Endothelial cell of umbilical vein (primary cell): Measurements from ENCODE around the gene DLG5. TPM values are rescaled to one million over a fixed set of nuclear protein-coding genes. Genes with fewer than 3 reads are reported as not detected.

Experiments used
- BruUV-seq: library from RNA; stranded (reverse); fragments of 400-500 nt; replicated peaks from 2 replicates; lab custom pipeline; 2021; lab: Mats Ljungman, UMichigan
- CTCF ChIA-PET: fragments of 300-600, 350-600 bp; sonication (Branson Sonifier 250); formaldehyde crosslinking; loops from one replicate; lab custom pipeline; 2021; ENCODE audit warnings: antibody characterized with exemption, inconsistent platforms; lab: Charles Lee
- POLR2A ChIA-PET: fragments of 300-600, 350-600 bp; sonication (Branson Sonifier 250); formaldehyde crosslinking; loops from one replicate; lab custom pipeline; 2021; ENCODE audit warnings: antibody characterized with exemption, inconsistent platforms; lab: Charles Lee
- DNase-seq: peaks from one replicate; pipeline ENCODE4 v3.0.0-alpha.2; 2011; ENCODE audit warnings: low read depth, low spot score
- FAIRE-seq: peaks from 2 replicates; lab custom pipeline; 2011; peaks lifted over from hg19 to GRCh38; lab: Jason Lieb, UNC
- H2AFZ ChIP-seq: 2 replicates; pipeline ENCODE4 v1.6.0; 2012; ENCODE audit warnings: low read depth, low read length, control low read depth, inconsistent platforms
- H3K27ac ChIP-seq: 2 replicates; pipeline ENCODE4 v1.5.1; 2011; ENCODE audit warnings: low read depth, mild to moderate bottlenecking, control low read depth, low read length, moderate library complexity; ENCODE audit not compliant: insufficient read depth
- H3K27me3 ChIP-seq, 2 experiments: 2 replicates each; pipeline versions ENCODE4 v1.6.0 to v1.6.1; 2011; ENCODE audit warnings: low read length in 2 of 2, mixed read lengths in 1 of 2; ENCODE audit not compliant: control insufficient read depth in 2 of 2, insufficient read depth in 2 of 2
- H3K36me3 ChIP-seq, 2 experiments: 2 replicates in 1 of 2; 3 replicates in 1 of 2; pipeline ENCODE4 v1.5.1; 2011; ENCODE audit warnings: low read length in 2 of 2, mild to moderate bottlenecking in 1 of 2, moderate library complexity in 1 of 2; ENCODE audit not compliant: control insufficient read depth in 2 of 2, insufficient read depth in 2 of 2; ENCODE audit errors: extremely low read depth in 1 of 2
- H3K4me1 ChIP-seq: 3 replicates; pipeline ENCODE4 v1.5.1; 2011; ENCODE audit warnings: mild to moderate bottlenecking, low read length; ENCODE audit not compliant: control insufficient read depth, insufficient read depth; ENCODE audit errors: extremely low read depth
- H3K4me2 ChIP-seq: 2 replicates; pipeline ENCODE4 v1.6.1; 2011; ENCODE audit warnings: low read length, control low read depth, mixed read lengths; ENCODE audit not compliant: insufficient read depth
- H3K4me3 ChIP-seq, 3 experiments: fragments of 200-600 bp in 1 of 3; sonication (generic), shearing (Covaris generic) in 1 of 3; replicated peaks in 1 of 3; 2 replicates each; pipeline ENCODE4 v1.5.1; 2011 to 2016; ENCODE audit warnings: control low read depth in 3 of 3, low read length in 3 of 3, mild to moderate bottlenecking in 2 of 3, inconsistent platforms in 1 of 3, low read depth in 1 of 3, moderate library complexity in 1 of 3; ENCODE audit not compliant: insufficient read depth in 1 of 3
- H3K79me2 ChIP-seq: 2 replicates; pipeline ENCODE4 v1.6.0; 2012; ENCODE audit warnings: low read length, inconsistent platforms; ENCODE audit not compliant: control insufficient read depth, insufficient read depth
- H3K9ac ChIP-seq: replicated peaks from 2 replicates; pipeline ENCODE3; 2011; ENCODE audit warnings: low read length, control low read depth; ENCODE audit not compliant: insufficient read depth; ENCODE audit errors: extremely low read depth
- H3K9me1 ChIP-seq: replicated peaks from 3 replicates; pipeline ENCODE4 v1.6.0; 2011; ENCODE audit warnings: mild to moderate bottlenecking, low read length; ENCODE audit not compliant: control insufficient read depth, insufficient read depth; ENCODE audit errors: extremely low read depth
- H3K9me3 ChIP-seq: replicated peaks from 2 replicates; pipeline ENCODE4 v1.5.1; 2012; ENCODE audit warnings: low read length, inconsistent platforms; ENCODE audit not compliant: control insufficient read depth, insufficient read depth
- H4K20me1 ChIP-seq: replicated peaks from 2 replicates; pipeline ENCODE3; 2011; ENCODE audit warnings: mild to moderate bottlenecking, low read length; ENCODE audit not compliant: control insufficient read depth, insufficient read depth; ENCODE audit errors: extremely low read depth
- EZH2 ChIP-seq: IDR thresholded peaks from 2 replicates; pipeline ENCODE4 v1.6.1; 2012; ENCODE audit warnings: borderline replicate concordance, low read depth, mild to moderate bottlenecking, moderate library complexity, low read length, inconsistent platforms; ENCODE audit not compliant: severe bottlenecking
- FOS ChIP-seq: IDR thresholded peaks from 2 replicates; pipeline ENCODE4 v1.6.1; 2011; ENCODE audit warnings: mild to moderate bottlenecking, low read length, moderate library complexity, borderline replicate concordance; ENCODE audit not compliant: insufficient read depth
- GATA2 ChIP-seq: IDR thresholded peaks from 2 replicates; pipeline ENCODE4 v1.7.0; 2011; ENCODE audit warnings: low read depth, mild to moderate bottlenecking, moderate library complexity, mixed read lengths, low read length; ENCODE audit not compliant: insufficient read length, insufficient read depth
- JUN ChIP-seq: IDR thresholded peaks from 2 replicates; pipeline ENCODE4 v1.6.1; 2011; ENCODE audit warnings: borderline replicate concordance, low read depth; ENCODE audit not compliant: insufficient read length, insufficient read depth
- MYC ChIP-seq: IDR thresholded peaks from one replicate; pipeline ENCODE4 v1.6.1; 2011; ENCODE audit warnings: mild to moderate bottlenecking, low read depth, low read length
- POLR2A ChIP-seq: IDR thresholded peaks from 2 replicates; pipeline ENCODE4 v1.6.1; 2012; ENCODE audit warnings: low read depth, mild to moderate bottlenecking, control low read depth, low read length
- POLR2AphosphoS5 ChIP-seq: IDR thresholded peaks from 2 replicates; pipeline ENCODE4 v1.6.1; 2012; ENCODE audit warnings: low read depth, mild to moderate bottlenecking, control low read depth, low read length, moderate library complexity; ENCODE audit not compliant: insufficient read depth
- dilution Hi-C: fragments of 300-500 bp; cut with MboI; formaldehyde crosslinking; loops from one replicate; pipeline ENCODE4 v1.15.0; 2019; ENCODE audit warnings: low sequenced_read_pairs; ENCODE audit not compliant: extremely low pct_ligation_motif_present
- intact Hi-C: fragments of 100-400 bp; cut with micrococcal nuclease; formaldehyde crosslinking; loops from one replicate; pipeline ENCODE4 v1.10.0; 2022
- polyA plus RNA-seq, 4 experiments: library from polyadenylated mRNA; depleted of rRNA in 3 of 4; stranded (reverse) in 3 of 4; unstranded in 1 of 4; fragments of >200 nt; gene quantifications; 2 replicates each; pipeline versions ENCODE4 v1.2.1 to v1.2.3, GENCODE V29; 2011 to 2012; ENCODE audit warnings: missing spikeins in 1 of 4
- total RNA-seq: library from RNA; stranded (reverse); gene quantifications from 2 replicates; pipeline ENCODE4 v1.2.3, GENCODE V29; 2021
- TF ChIP-seq, protein P1 (sequence below), 2 donors: IDR thresholded peaks; 1 replicate in 1 of 2; 2 replicates in 1 of 2; pipeline ENCODE4 v1.5.1; 2011; ENCODE audit warnings: low read length in 2 of 2, mild to moderate bottlenecking in 2 of 2, moderate library complexity in 2 of 2, control low read depth in 1 of 2, inconsistent platforms in 1 of 2, low read depth in 1 of 2; ENCODE audit not compliant: insufficient read depth in 1 of 2; ENCODE audit errors: extremely low read depth in 1 of 2
- TF ChIP-seq, protein P2 (sequence below): IDR thresholded peaks from 2 replicates; pipeline ENCODE4 v1.6.1; 2011; ENCODE audit not compliant: insufficient read depth, insufficient read length

The DLG5 gene
- total and polyA plus RNA-seq, 2 donors (not counting 3 experiments of a cell fraction or from before 2014, with no cell fraction given): 12.3 to 24.9 TPM

DNA sequence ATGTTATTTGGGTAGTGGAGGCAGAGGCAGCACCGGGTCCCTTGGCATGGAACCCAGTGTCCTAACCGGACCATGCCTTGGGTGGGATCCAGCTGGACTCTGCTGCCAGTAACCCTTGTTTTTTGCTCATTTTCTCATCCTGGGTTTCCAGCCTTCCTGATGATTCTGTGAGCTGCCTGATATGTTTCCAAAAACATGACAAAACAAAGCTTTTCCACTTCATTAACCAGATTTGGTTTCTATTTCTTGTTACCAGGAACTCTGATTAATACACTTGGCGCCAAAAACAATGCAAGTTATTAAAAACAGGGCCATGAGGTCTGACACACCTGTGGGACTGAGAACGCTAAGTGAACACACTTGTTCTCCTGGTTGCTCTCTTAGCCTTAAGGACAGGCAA is 32.8 kb upstream of the DLG5 start:
- FAIRE-seq: no peak
- Histone ChIP-seq H3K27me3 (peaks cover 2% of the 10 kb centered on the region in 2 experiments), H3K27ac (no peak overlapping the region), H3K79me2 (no peaks in the 10 kb centered on the region), H3K9me3 (no peaks in the 10 kb centered on the region), H3K4me3 (no peak overlapping the region), H3K9ac (no peak overlapping the region), H3K4me2 (no peak overlapping the region), H4K20me1 (no peaks in the 10 kb centered on the region), H3K4me1 (no peaks in the 10 kb centered on the region), H2AFZ (no peak overlapping the region), H3K36me3 (no peaks in the 10 kb centered on the region), H3K9me1 (no peaks in the 10 kb centered on the region)
- no peak for DNase-seq
- no TSS peak for BruUV-seq
- ChIA-PET POLR2A (no interaction called here), CTCF (no interaction called here)
- intact Hi-C loops (no loop called here), dilution Hi-C loops (no loop called here)
- no peak for TF ChIP-seq JUN
- no peak for TF ChIP-seq FOS
- TF ChIP-seq EZH2: no peak
- TF ChIP-seq MYC: no peak
- no peak for TF ChIP-seq POLR2AphosphoS5
- TF ChIP-seq, protein P1, sequence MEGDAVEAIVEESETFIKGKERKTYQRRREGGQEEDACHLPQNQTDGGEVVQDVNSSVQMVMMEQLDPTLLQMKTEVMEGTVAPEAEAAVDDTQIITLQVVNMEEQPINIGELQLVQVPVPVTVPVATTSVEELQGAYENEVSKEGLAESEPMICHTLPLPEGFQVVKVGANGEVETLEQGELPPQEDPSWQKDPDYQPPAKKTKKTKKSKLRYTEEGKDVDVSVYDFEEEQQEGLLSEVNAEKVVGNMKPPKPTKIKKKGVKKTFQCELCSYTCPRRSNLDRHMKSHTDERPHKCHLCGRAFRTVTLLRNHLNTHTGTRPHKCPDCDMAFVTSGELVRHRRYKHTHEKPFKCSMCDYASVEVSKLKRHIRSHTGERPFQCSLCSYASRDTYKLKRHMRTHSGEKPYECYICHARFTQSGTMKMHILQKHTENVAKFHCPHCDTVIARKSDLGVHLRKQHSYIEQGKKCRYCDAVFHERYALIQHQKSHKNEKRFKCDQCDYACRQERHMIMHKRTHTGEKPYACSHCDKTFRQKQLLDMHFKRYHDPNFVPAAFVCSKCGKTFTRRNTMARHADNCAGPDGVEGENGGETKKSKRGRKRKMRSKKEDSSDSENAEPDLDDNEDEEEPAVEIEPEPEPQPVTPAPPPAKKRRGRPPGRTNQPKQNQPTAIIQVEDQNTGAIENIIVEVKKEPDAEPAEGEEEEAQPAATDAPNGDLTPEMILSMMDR (IDR thresholded peaks at IDR 0.05; ENCODE audit: extremely low read depth in 1 of 2, insufficient read depth in 1 of 2, low read depth in 1 of 2, low read length in 2 of 2): no peak
- no peak for TF ChIP-seq POLR2A
- TF ChIP-seq GATA2: no peak
- TF ChIP-seq, protein P2, sequence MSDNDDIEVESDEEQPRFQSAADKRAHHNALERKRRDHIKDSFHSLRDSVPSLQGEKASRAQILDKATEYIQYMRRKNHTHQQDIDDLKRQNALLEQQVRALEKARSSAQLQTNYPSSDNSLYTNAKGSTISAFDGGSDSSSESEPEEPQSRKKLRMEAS: no peak
